ENCODE results near the gene NTSR1. TPM values are rescaled to one million over a fixed set of nuclear protein-coding genes. Genes with fewer than 3 reads are reported as not detected.
A peak's percentile ranks its signal among the peaks of the same experiment; 100 is the strongest.

Gene NTSR1
- total and polyA plus RNA-seq, 2 of the 13 experiments (the other 11 are each of a cell fraction or from before 2014, with no cell fraction given), result 0.09 to 0.12 TPM

GRCh38 chr20:62791301-62792181 is 82.9 kb downstream of the NTSR1 start (continued):
- no peak for TF ChIP-seq ZBTB40 (IDR thresholded peaks at IDR 0.05)
- no peak for TF ChIP-seq ZBTB40 (CRISPR knock-in tag; IDR thresholded peaks at IDR 0.05)
- TF ChIP-seq ZNF549 (CRISPR knock-in tag; IDR thresholded peaks at IDR 0.05), result no peak
- TF ChIP-seq MTF1 (CRISPR knock-in tag; IDR thresholded peaks at IDR 0.05), result no peak
- peak; percentile 64 for TF ChIP-seq ISL2 (CRISPR knock-in tag; IDR thresholded peaks at IDR 0.05)
- TF ChIP-seq GRHL1 (CRISPR knock-in tag; conservative IDR thresholded peaks at IDR 0.05), result no peak
- TF ChIP-seq ZNF34 (CRISPR knock-in tag; IDR thresholded peaks at IDR 0.05; ENCODE audit: borderline replicate concordance), result no peak
- no peak for TF ChIP-seq MLLT10 (CRISPR knock-in tag; IDR thresholded peaks at IDR 0.05)
- TF ChIP-seq ONECUT2 (CRISPR knock-in tag; IDR thresholded peaks at IDR 0.05), result no peak
- no peak for TF ChIP-seq ZNF615 (CRISPR knock-in tag; IDR thresholded peaks at IDR 0.05; ENCODE audit: borderline replicate concordance)
- peak; percentile 72 for TF ChIP-seq ZNF574 (CRISPR knock-in tag; IDR thresholded peaks at IDR 0.05)
- TF ChIP-seq RAD21 (CRISPR knock-in tag; IDR thresholded peaks at IDR 0.05), result peak; percentile 99
- no peak for TF ChIP-seq ZNF367 (CRISPR knock-in tag; IDR thresholded peaks at IDR 0.05; ENCODE audit: borderline replicate concordance)
- no peak for TF ChIP-seq ZNF570 (CRISPR knock-in tag; IDR thresholded peaks at IDR 0.05; ENCODE audit: borderline replicate concordance)
